ENCODE measurements around the gene NKX1-1. TPM values are rescaled to one million over a fixed set of nuclear protein-coding genes. Genes with fewer than 3 reads are reported as not detected.

Gene NKX1-1
- total RNA-seq, 1 experiment from 2014 or later = not detected

DNA sequence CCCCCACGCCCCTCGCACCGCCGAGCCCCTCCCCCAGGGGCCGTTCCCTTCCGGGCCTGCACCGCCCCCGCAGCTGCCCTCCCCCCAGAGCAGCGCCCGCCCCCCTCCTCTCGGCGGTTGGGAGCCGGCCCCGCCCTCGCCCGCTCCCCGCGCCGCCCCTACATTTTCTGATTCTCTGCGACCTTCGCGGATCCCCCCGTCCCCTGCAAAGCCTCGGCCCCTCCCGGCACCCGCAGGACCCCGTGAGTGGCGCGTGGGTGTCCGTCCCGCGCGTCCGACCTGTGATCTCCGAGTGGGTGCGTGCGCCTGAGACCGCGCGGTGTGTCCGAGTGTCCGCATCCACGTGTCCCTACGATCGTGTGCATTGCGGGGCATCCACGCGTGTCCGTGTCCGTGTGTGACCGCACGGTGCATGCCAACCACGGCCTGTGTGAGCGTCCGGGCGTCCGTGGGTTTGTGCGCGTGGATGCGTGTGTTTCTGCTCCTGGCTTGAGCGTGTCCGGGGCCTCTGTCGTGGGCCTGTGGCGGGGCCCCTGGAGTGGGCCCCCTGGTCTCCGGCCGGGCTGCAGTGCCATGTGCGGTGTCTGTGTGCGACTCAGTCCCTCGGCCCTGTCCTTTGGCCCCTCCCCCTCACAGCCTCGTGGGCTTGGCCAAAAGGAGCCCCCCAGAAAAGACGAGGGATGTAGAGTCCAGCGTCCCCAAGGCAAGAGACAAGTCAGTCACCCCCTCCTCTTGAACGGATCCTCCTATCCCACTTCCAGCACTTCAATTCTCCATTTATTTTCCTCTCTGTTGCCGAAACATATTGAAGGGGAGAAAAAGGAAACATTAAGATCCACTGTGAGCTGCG lies 8.8 kb upstream of the NKX1-1 start:
- intact Hi-C loops (cut with micrococcal nuclease; ENCODE audit: unreplicated experiment) = no loop called here
- no peaks in the 10 kb centered on the region for H3K9me3 ChIP-seq (ENCODE audit: control insufficient read depth, insufficient read depth, low read depth, low read length)
- H3K4me3 ChIP-seq (ENCODE audit: low read depth in 2 of 2, low read length in 2 of 2) = no peak overlapping the region
- no peaks in the 10 kb centered on the region for H3K4me1 ChIP-seq (ENCODE audit: control insufficient read depth, insufficient read depth, low read length)
- CTCF ChIA-PET = no interaction called here
- DNase-seq (ENCODE audit: low read depth, low spot score) = no peak
- ATAC-seq = no peak
- H3K27me3 ChIP-seq (ENCODE audit: control insufficient read depth, insufficient read depth, low read length) = no peaks in the 10 kb centered on the region
- TF ChIP-seq POLR2AphosphoS5 (IDR thresholded peaks at IDR 0.05; ENCODE audit: low read depth, low read length) (no peak), TCF7L2 (IDR thresholded peaks at IDR 0.05; ENCODE audit: low read depth, low read length) (no peak), SIN3A (IDR thresholded peaks at IDR 0.05; ENCODE audit: borderline replicate concordance, insufficient read depth, low read depth, low read length) (no peak)
- TF ChIP-seq, protein P1, sequence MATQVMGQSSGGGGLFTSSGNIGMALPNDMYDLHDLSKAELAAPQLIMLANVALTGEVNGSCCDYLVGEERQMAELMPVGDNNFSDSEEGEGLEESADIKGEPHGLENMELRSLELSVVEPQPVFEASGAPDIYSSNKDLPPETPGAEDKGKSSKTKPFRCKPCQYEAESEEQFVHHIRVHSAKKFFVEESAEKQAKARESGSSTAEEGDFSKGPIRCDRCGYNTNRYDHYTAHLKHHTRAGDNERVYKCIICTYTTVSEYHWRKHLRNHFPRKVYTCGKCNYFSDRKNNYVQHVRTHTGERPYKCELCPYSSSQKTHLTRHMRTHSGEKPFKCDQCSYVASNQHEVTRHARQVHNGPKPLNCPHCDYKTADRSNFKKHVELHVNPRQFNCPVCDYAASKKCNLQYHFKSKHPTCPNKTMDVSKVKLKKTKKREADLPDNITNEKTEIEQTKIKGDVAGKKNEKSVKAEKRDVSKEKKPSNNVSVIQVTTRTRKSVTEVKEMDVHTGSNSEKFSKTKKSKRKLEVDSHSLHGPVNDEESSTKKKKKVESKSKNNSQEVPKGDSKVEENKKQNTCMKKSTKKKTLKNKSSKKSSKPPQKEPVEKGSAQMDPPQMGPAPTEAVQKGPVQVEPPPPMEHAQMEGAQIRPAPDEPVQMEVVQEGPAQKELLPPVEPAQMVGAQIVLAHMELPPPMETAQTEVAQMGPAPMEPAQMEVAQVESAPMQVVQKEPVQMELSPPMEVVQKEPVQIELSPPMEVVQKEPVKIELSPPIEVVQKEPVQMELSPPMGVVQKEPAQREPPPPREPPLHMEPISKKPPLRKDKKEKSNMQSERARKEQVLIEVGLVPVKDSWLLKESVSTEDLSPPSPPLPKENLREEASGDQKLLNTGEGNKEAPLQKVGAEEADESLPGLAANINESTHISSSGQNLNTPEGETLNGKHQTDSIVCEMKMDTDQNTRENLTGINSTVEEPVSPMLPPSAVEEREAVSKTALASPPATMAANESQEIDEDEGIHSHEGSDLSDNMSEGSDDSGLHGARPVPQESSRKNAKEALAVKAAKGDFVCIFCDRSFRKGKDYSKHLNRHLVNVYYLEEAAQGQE (IDR thresholded peaks at IDR 0.05; ENCODE audit: insufficient read depth in 1 of 2, low read depth in 2 of 2, low read length in 1 of 2) = no peak
- TF ChIP-seq, protein P2, sequence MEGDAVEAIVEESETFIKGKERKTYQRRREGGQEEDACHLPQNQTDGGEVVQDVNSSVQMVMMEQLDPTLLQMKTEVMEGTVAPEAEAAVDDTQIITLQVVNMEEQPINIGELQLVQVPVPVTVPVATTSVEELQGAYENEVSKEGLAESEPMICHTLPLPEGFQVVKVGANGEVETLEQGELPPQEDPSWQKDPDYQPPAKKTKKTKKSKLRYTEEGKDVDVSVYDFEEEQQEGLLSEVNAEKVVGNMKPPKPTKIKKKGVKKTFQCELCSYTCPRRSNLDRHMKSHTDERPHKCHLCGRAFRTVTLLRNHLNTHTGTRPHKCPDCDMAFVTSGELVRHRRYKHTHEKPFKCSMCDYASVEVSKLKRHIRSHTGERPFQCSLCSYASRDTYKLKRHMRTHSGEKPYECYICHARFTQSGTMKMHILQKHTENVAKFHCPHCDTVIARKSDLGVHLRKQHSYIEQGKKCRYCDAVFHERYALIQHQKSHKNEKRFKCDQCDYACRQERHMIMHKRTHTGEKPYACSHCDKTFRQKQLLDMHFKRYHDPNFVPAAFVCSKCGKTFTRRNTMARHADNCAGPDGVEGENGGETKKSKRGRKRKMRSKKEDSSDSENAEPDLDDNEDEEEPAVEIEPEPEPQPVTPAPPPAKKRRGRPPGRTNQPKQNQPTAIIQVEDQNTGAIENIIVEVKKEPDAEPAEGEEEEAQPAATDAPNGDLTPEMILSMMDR (IDR thresholded peaks at IDR 0.05) = no peak
- in situ Hi-C loops (cut with HindIII; ENCODE audit: low pct_unique_long_range_greater_than_20kb, low sequenced_read_pairs) = no loop called here
- no TSS peak for BruUV-seq (replicated peaks)
- H3K27ac ChIP-seq (ENCODE audit: low read length) = no peak overlapping the region
- H3K36me3 ChIP-seq (ENCODE audit: control insufficient read depth, insufficient read depth, low read length) = no peaks in the 10 kb centered on the region
- POLR2A ChIA-PET = no interaction called here

DNA sequence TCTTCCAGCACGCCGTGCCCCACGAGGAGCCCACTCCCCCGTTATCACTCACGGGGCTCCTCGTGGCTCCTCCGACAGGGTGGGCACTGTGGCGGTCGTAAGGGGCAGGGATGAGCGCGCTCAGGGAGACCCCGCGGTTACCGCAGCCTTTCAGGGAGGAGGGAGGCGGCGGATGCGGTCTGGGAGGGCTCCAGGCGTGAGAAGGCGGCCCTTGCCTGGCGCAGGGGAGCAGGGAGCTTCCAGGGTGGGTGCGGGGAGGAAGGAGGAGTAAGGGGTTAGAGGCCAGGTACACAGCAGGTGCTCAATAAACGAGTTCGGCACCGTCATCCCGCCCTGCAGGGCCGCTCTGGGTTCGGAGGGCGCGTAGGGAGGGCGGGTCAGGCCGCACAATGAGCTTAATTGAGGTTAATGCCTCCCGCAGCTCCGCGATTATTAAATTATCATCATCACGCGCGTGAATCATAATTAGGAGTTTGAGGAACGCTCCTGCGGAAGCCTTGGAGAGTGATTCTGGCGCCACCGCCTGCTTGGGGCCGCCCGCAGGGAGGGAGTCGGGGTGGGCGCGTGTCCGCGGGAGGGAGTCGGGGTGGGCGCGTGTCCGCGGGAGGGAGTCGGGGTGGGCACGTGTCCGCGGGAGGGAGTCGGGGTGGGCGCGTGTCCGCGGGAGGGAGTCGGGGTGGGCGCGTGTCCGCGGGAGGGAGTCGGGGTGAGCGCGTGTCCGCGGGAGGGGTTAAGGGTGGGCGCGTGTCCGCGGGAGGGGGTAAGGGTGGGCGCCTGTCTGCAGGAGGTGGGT lies 7.6 kb upstream of the NKX1-1 start:
- Histone ChIP-seq H3K4me3 (ENCODE audit: low read depth in 2 of 2, low read length in 2 of 2) (no peak overlapping the region), H3K4me1 (ENCODE audit: control insufficient read depth, insufficient read depth, low read length) (no peaks in the 10 kb centered on the region), H3K27ac (ENCODE audit: low read length) (no peak overlapping the region), H3K9me3 (ENCODE audit: control insufficient read depth, insufficient read depth, low read depth, low read length) (no peaks in the 10 kb centered on the region), H3K36me3 (ENCODE audit: control insufficient read depth, insufficient read depth, low read length) (no peaks in the 10 kb centered on the region), H3K27me3 (ENCODE audit: control insufficient read depth, insufficient read depth, low read length) (no peaks in the 10 kb centered on the region)
- ATAC-seq (no peak), DNase-seq (ENCODE audit: low read depth, low spot score) (no peak)
- in situ Hi-C loops (cut with HindIII; ENCODE audit: low pct_unique_long_range_greater_than_20kb, low sequenced_read_pairs) = no loop called here
- CTCF ChIA-PET = no interaction called here
- intact Hi-C loops (cut with micrococcal nuclease; ENCODE audit: unreplicated experiment) = no loop called here
- TF ChIP-seq, protein P1 (IDR thresholded peaks at IDR 0.05; ENCODE audit: insufficient read depth in 1 of 2, low read depth in 2 of 2, low read length in 1 of 2) = no peak
- TF ChIP-seq TCF7L2 (IDR thresholded peaks at IDR 0.05; ENCODE audit: low read depth, low read length) = no peak
- TF ChIP-seq SIN3A (IDR thresholded peaks at IDR 0.05; ENCODE audit: borderline replicate concordance, insufficient read depth, low read depth, low read length) = no peak
- TF ChIP-seq POLR2AphosphoS5 (IDR thresholded peaks at IDR 0.05; ENCODE audit: low read depth, low read length) = no peak
- TF ChIP-seq, protein P2 (IDR thresholded peaks at IDR 0.05) = no peak
- POLR2A ChIA-PET = no interaction called here
- no TSS peak for BruUV-seq (replicated peaks)
